Stimulated activated CD4-positive, alpha-beta T cell treated with anti-CD3 and anti-CD28 coated beads, Interleukin-4, amount 100 ng/mL, for 4 hours (primary cell): Measurements from ENCODE around the gene CFAP65.

Experiments used
- DNase-seq, 2 experiments: peaks; one replicate each; pipeline ENCODE4 v3.0.0-alpha.2; 2020

Gene CFAP65

GRCh38 chr2:219030177-219030940 is 11.0 kb downstream of the CFAP65 start:
- no peak for DNase-seq

GRCh38 chr2:219029829-219030165 is 11.5 kb downstream of the CFAP65 start:
- peak; percentile 66 to 75 for DNase-seq

DNA sequence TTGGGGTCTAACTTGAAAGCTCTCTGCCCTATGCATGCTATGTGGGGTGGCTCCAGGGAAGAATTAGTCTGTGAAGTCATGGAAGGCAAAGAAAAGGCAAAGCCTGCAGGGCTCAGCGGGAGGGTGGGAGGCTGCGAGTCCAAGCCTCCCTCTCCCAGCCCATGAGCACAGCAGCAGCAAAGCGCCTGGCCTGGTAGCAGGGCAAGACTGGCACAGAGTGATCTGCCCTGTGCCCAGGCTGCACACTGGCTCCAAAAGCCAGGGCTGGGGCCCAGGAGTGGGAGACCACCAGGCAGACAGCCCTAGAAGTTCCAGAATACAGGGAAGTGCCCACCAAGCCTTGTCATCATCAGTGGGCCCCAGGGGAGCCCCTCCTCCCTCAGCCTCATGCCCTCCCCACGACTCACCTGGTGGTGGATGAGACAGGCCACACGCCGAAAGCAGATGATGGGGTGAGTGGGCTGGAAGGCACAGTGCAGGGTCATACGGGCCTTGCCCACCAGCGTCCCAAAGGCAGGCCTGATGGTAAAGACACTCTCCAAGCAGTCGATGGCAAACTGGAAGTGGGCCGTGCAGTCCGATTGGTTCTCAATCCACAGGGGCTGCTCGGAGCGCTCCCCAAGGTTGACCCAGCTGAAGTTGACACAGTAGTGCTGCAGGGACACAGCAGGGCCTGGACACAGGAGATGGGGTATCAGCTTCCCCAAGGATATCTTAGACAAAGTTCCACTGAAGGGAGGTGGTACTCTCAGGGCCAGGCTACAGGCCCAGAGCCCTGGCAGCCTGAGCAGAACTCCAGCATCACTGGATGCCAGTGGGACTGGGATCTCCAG is 12.1 kb downstream of the CFAP65 start:
- DNase-seq, result no peak

DNA sequence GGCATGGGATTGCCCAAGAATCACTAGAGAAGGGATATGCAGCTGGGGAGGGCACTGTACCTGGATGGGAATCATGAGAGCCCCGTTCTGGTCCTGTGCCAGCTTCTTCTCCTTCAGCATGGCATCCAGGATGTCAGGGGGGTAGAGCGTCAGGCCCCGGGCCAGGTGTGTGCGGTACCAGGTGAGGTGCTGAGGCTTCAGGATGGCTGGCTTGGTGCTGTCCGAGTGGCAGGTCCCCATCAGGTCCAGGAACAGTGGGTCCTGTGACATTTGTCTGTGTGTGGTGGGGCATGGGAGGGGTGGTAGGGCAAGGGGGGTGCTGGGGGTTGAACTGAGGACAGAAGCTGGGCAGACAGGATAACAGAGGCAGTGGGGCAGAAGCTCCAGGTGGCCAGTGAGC is 13.2 kb downstream of the CFAP65 start:
- DNase-seq, result no peak

DNA sequence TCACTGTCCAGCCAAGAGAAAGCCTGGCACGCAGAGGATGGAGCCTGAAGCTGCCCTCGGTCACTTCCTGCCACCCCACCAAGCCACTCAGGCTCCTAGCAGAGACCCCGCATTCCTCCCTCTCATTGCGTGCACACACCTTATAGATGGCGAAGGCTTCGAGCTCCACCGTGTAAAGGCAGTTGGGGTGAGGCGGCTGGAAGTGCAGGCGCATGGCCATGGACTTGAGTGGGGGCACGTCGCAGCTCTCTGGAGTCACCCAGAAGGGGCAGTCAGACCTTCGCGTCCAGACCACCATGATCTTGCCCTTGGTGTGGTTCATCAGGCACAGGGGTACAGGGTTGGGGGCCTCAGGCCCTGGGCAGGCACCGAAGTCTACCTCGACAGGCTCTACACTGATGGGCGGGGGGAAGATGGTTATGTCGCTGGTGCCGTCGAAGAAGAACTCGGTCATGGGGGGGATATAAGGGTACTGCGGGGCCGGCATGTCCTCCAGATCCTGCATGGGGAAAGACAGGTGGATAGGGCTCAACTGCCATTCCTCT is 13.7 kb downstream of the CFAP65 start:
- DNase-seq, result no peak

DNA sequence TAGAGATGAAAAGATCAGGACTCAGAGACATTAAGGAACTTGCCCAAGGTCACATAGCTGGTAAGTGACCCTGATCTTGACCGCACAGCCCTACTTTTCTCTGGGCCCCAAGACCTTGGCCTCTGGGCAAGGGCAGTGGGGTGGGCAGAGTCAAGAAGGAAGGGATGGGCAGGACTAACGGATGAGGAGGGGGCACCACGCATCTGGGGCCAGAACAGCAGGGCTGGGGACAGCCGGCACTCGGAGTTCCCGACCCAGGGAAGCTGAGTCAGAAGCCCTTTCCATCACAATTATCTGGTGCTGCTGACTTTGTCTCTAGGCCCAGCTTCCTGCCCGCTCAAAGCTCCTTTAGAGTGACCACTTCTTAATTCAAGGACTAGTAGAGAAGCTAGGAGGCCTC is 14.4 kb downstream of the CFAP65 start:
- no peak for DNase-seq

GRCh38 chr2:219025637-219026585 is 15.4 kb downstream of the CFAP65 start:
- DNase-seq, result no peak

DNA sequence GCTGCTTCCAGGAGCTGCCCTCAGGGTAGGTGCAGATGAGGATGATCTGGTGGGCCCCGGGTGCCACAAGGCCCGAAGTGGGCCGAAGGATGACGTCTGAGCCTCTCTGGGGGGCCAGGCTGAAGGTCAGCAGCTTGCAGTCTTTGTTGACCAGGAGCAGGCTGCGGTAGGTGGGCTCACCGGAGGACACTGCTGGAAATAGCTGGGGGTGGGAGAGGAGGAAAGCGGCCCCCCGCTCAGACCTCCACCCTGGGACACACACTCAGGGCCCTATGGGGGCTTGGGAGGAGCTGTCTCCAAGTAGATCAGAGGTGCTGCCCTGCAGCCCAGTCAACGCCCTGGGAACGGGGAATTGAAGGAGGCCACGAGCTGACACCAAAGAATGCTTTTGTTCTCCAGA is 17.3 kb downstream of the CFAP65 start:
- DNase-seq, result no peak

GRCh38 chr2:219023045-219023605 is 18.2 kb downstream of the CFAP65 start:
- DNase-seq, result no peak

DNA sequence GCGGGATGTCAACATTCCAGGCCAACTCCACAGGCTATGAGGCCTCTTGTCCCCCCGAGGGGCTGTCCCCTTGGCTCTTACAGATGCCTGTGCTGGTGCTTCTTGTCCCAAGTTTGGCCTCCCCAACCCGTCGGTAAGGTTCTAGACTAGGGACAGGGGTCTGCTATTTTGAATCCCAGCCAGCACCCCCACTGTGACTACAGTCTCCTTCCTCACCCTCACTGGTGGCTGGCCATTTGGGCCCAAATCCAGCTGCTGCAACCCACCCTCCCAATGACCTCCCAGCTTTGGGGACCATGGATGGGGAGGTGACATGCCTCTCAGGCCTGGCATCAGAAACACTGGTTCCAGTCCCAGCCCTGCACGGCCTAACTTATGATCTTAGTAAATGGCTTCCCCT is 18.7 kb downstream of the CFAP65 start:
- no peak for DNase-seq

DNA sequence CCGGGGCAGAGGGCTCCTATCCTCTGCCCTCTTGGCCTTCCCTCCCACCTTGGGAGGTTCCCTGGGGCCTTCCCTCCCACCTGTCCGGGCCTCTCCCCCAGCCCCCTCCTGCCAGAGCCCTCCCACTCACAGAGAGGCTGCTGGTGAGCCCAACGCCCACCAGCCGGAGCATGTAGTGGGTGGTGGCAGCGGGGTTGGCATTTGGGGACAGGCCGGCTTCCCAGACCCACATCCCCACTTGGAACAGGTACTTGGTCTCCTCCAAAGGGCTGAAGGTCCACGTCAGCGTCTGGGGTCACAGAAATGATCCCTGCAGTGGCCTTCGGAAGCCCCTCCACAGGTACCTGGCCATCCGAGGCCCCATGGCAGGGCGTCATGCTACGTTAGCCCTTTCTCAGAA is 19.3 kb downstream of the CFAP65 start:
- DNase-seq, result no peak

- DNase-seq, result no peak
Observed at GRCh38 chr2:219021591-219021990, 19.7 kb downstream of the CFAP65 start.

DNA sequence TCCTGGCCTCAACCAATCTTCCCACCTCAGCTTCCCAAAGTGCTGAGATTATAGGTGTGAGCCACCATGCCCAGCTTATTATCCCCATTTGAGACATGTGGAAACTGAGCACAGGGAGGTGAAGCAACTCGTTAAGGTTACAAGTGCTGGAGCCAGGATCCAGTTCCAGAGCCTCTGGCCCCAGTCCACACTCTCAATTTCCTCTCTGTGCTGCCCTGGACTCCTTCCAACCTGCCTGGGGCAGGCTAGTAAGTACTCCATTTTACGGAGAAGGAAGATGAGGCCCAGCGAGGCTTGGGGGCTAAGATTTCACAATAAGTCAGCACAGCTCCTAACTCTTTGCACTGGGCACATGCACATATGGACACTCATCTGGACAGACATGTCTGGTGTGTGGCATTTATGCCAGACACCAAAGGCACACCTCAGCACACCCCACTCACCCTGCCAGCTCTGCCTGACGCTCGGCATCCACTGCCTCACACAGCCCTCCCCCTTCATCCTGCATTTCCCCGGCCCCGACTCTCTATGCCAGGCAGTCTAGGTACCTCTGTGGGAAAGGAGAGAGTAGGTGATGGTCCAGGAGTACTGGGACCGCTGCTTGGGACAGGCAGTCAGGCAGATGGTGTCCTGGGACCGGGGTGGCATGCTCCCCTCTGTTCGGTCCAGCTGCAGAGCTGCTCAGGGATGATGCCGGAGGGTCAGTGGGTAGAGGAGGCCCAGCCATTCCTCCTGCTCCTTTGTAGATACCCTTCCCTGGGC is 20.5 kb downstream of the CFAP65 start:
- no peak for DNase-seq

- DNase-seq, result no peak
Observed at GRCh38 chr2:219019436-219019835, 21.9 kb downstream of the CFAP65 start.

- no peak for DNase-seq
Observed at GRCh38 chr2:219018726-219019125, 22.6 kb downstream of the CFAP65 start.

- no peak for DNase-seq
Observed at GRCh38 chr2:219018286-219018685, 23.0 kb downstream of the CFAP65 start.

GRCh38 chr2:219017201-219017931 is 23.9 kb downstream of the CFAP65 start:
- DNase-seq, result no peak

GRCh38 chr2:219016721-219017120 is 24.6 kb downstream of the CFAP65 start:
- DNase-seq, result no peak

GRCh38 chr2:219010873-219011272 is 30.4 kb downstream of the CFAP65 start:
- DNase-seq, result no peak

DNA sequence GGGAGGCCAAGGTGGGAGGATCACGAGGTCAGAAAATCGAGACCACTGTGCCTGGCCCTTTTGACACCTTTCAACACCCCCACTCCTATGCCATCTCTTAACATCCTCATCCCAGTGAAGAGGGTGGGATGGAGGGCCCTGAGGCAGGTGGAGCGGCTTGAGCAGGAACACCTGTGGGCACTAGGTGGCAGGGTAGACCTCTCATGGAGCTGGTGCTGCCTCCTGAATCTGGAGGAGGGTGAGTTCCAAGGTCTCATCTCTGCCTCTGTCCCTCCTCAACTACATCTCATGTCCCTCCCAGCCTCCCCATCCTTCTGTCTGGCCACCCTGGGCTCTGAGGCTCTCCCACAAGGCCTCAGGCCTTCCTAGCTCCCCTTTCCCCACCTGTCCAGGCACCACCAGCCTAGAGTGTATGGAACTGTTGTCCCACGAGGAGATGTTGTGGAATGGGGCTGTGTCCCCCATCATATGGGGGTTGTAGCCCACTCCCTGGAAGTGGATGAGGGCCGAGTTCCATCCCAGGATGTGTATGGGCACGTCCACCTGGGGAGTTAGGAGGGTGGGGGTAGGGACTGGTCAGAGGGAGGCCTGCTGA is 31.1 kb downstream of the CFAP65 start:
- DNase-seq, result no peak

GRCh38 chr2:219009294-219009693 is 32.0 kb downstream of the CFAP65 start:
- no peak for DNase-seq
